ENCODE results near the gene TRIM44. TPM values are rescaled to one million over a fixed set of nuclear protein-coding genes. Genes with fewer than 3 reads are reported as not detected.
"Not testable (repeated sequence)": the region's sequence is repeated elsewhere in the genome, so short reads cannot be mapped to it uniquely, and the experiment has no call there.

TRIM44 gene
- total and polyA plus RNA-seq, 7 experiments from 2014 or later: 35.7 to 60.8 (median 58.6) TPM

GRCh38 chr11:35836205-35836604, 173.6 kb downstream of the TRIM44 start:
- Mint-ChIP-seq H3K36me3 (no peaks in the 10 kb centered on the region), H3K4me1 (no peaks in the 10 kb centered on the region), H3K4me3 (no peak overlapping the region), H3K27me3 (peaks cover 2 to 38% (median 21%) of the 10 kb centered on the region in 5 donors), H3K9me3 (peaks cover 0 to 14% (median 3%) of the 10 kb centered on the region in 11 donors), H3K27ac (no peak overlapping the region)
- CTCF ChIA-PET: no interaction called here
- intact Hi-C loops (cut with micrococcal nuclease): no loop called here
- H3K4me1 ChIP-seq (ENCODE audit: control insufficient read depth in 2 of 2, insufficient read depth in 2 of 2, low read length in 2 of 2): no peaks in the 10 kb centered on the region
- POLR2A ChIA-PET: no interaction called here
- H3K36me3 ChIP-seq (ENCODE audit: control insufficient read depth in 2 of 3, insufficient read depth in 3 of 3, low read length in 3 of 3): no peaks in the 10 kb centered on the region
- H3K27ac ChIP-seq (ENCODE audit: low read depth, low read length): no peak overlapping the region
- H3K27me3 ChIP-seq (ENCODE audit: control insufficient read depth in 2 of 2, insufficient read depth in 2 of 2, low read length in 2 of 2): peaks cover 0 to under 1% of the 10 kb centered on the region in 2 donors
- no peaks in the 10 kb centered on the region for H3K9me3 ChIP-seq (ENCODE audit: control insufficient read depth in 2 of 3, low read length in 3 of 3)
- DNase-seq (no peak), ATAC-seq (no peak)
- H3K4me3 ChIP-seq (ENCODE audit: low read length): no peak overlapping the region

- DNase-seq (no peak), ATAC-seq (no peak)
- H3K4me1 Mint-ChIP-seq: peaks cover 0 to 2% (median 0%) of the 10 kb centered on the region in 7 donors
- intact Hi-C loops (cut with micrococcal nuclease): no loop called here
- POLR2A ChIA-PET: no interaction called here
- H3K27me3 Mint-ChIP-seq: peaks cover 2 to 42% (median 29%) of the 10 kb centered on the region in 5 donors
- H3K36me3 Mint-ChIP-seq: no peaks in the 10 kb centered on the region
- no peak overlapping the region for H3K4me3 ChIP-seq (ENCODE audit: low read length)
- no peaks in the 10 kb centered on the region for H3K9me3 ChIP-seq (ENCODE audit: control insufficient read depth in 2 of 3, low read length in 3 of 3)
- H3K27ac ChIP-seq (ENCODE audit: low read depth, low read length): no peak overlapping the region
- no peak overlapping the region for H3K4me3 Mint-ChIP-seq
- peaks cover 0 to 12% (median 3%) of the 10 kb centered on the region in 11 donors for H3K9me3 Mint-ChIP-seq
- H3K4me1 ChIP-seq (ENCODE audit: control insufficient read depth in 2 of 2, insufficient read depth in 2 of 2, low read length in 2 of 2): no peaks in the 10 kb centered on the region
- peaks cover 0 to 3% of the 10 kb centered on the region in 2 donors for H3K27me3 ChIP-seq (ENCODE audit: control insufficient read depth in 2 of 2, insufficient read depth in 2 of 2, low read length in 2 of 2)
- H3K27ac Mint-ChIP-seq: no peak overlapping the region
- CTCF ChIA-PET: no interaction called here
- no peaks in the 10 kb centered on the region for H3K36me3 ChIP-seq (ENCODE audit: control insufficient read depth in 2 of 3, insufficient read depth in 3 of 3, low read length in 3 of 3)
Observed at GRCh38 chr11:35838071-35838470, 175.5 kb downstream of the TRIM44 start.

GRCh38 chr11:35838697-35839367, 176.3 kb downstream of the TRIM44 start:
- intact Hi-C loops (cut with micrococcal nuclease): not testable (repeated sequence)

GRCh38 chr11:35839368-35840161, 177.0 kb downstream of the TRIM44 start:
- Histone ChIP-seq H3K4me3 (ENCODE audit: low read length) (no peak overlapping the region), H3K27me3 (ENCODE audit: control insufficient read depth in 2 of 2, insufficient read depth in 2 of 2, low read length in 2 of 2) (peaks cover 0 to 3% of the 10 kb centered on the region in 2 donors), H3K4me1 (ENCODE audit: control insufficient read depth in 2 of 2, insufficient read depth in 2 of 2, low read length in 2 of 2) (no peaks in the 10 kb centered on the region), H3K27ac (ENCODE audit: low read depth, low read length) (no peak overlapping the region), H3K9me3 (ENCODE audit: control insufficient read depth in 2 of 3, low read length in 3 of 3) (no peaks in the 10 kb centered on the region), H3K36me3 (ENCODE audit: control insufficient read depth in 2 of 3, insufficient read depth in 3 of 3, low read length in 3 of 3) (no peaks in the 10 kb centered on the region)
- Mint-ChIP-seq H3K9me3 (peaks cover 0 to 9% (median 2%) of the 10 kb centered on the region in 11 donors), H3K4me1 (peaks cover 0 to 2% (median 0%) of the 10 kb centered on the region in 7 donors), H3K4me3 (no peak overlapping the region), H3K36me3 (no peaks in the 10 kb centered on the region), H3K27me3 (peaks cover 2 to 49% (median 34%) of the 10 kb centered on the region in 5 donors), H3K27ac (no peak overlapping the region)
- intact Hi-C loops (cut with micrococcal nuclease): no loop called here
- CTCF ChIA-PET: no interaction called here
- POLR2A ChIA-PET: no interaction called here
- ATAC-seq: no peak
- DNase-seq: no peak

More at GRCh38 chr11:35838697-35839367, 176.3 kb downstream of the TRIM44 start:
- H3K4me1 Mint-ChIP-seq; H3K4me1 ChIP-seq (ENCODE audit: control insufficient read depth in 2 of 2, insufficient read depth in 2 of 2, low read length in 2 of 2); H3K27ac ChIP-seq (ENCODE audit: low read depth, low read length); H3K9me3 ChIP-seq (ENCODE audit: control insufficient read depth in 2 of 3, low read length in 3 of 3); CTCF ChIA-PET; POLR2A ChIA-PET; H3K4me3 ChIP-seq (ENCODE audit: low read length); H3K36me3 ChIP-seq (ENCODE audit: control insufficient read depth in 2 of 3, insufficient read depth in 3 of 3, low read length in 3 of 3); DNase-seq; H3K4me3 Mint-ChIP-seq; H3K27me3 ChIP-seq (ENCODE audit: control insufficient read depth in 2 of 2, insufficient read depth in 2 of 2, low read length in 2 of 2); H3K9me3 Mint-ChIP-seq; ATAC-seq; H3K27ac Mint-ChIP-seq; H3K36me3 Mint-ChIP-seq: not testable (repeated sequence)
- peaks cover 2 to 49% (median 30%) of the 10 kb centered on the region in 5 donors for H3K27me3 Mint-ChIP-seq

- H3K9me3 Mint-ChIP-seq: peaks cover 0 to 9% (median 2%) of the 10 kb centered on the region in 11 donors
- H3K27ac Mint-ChIP-seq: no peak overlapping the region
- H3K27me3 ChIP-seq (ENCODE audit: control insufficient read depth in 2 of 2, insufficient read depth in 2 of 2, low read length in 2 of 2): peaks cover 0 to 3% of the 10 kb centered on the region in 2 donors
- H3K4me3 Mint-ChIP-seq: no peak overlapping the region
- CTCF ChIA-PET: interaction anchor here (1.0 kb wide), 1 partner anchor 20 kb away, joined by 3 read pairs; no protein-coding TSS in a partner anchor
- no peak for ATAC-seq
- peaks cover 2 to 52% (median 38%) of the 10 kb centered on the region in 5 donors for H3K27me3 Mint-ChIP-seq
- intact Hi-C loops (cut with micrococcal nuclease): no loop called here
- no peak overlapping the region for H3K27ac ChIP-seq (ENCODE audit: low read depth, low read length)
- no peaks in the 10 kb centered on the region for H3K36me3 Mint-ChIP-seq
- H3K4me3 ChIP-seq (ENCODE audit: low read length): no peak overlapping the region
- no peaks in the 10 kb centered on the region for H3K36me3 ChIP-seq (ENCODE audit: control insufficient read depth in 2 of 3, insufficient read depth in 3 of 3, low read length in 3 of 3)
- no peaks in the 10 kb centered on the region for H3K4me1 ChIP-seq (ENCODE audit: control insufficient read depth in 2 of 2, insufficient read depth in 2 of 2, low read length in 2 of 2)
- H3K4me1 Mint-ChIP-seq: peaks cover 0 to 2% (median 0%) of the 10 kb centered on the region in 7 donors
- no peaks in the 10 kb centered on the region for H3K9me3 ChIP-seq (ENCODE audit: control insufficient read depth in 2 of 3, low read length in 3 of 3)
- no peak for DNase-seq
- POLR2A ChIA-PET: no interaction called here
Observed at GRCh38 chr11:35841733-35842132, 179.2 kb downstream of the TRIM44 start.

GRCh38 chr11:35842958-35843357, 180.4 kb downstream of the TRIM44 start:
- H3K27ac Mint-ChIP-seq: no peak overlapping the region
- ChIA-PET CTCF (no interaction called here), POLR2A (no interaction called here)
- no peaks in the 10 kb centered on the region for H3K36me3 ChIP-seq (ENCODE audit: control insufficient read depth in 2 of 3, insufficient read depth in 3 of 3, low read length in 3 of 3)
- H3K4me3 Mint-ChIP-seq: no peak overlapping the region
- H3K4me3 ChIP-seq (ENCODE audit: low read length): no peak overlapping the region
- H3K4me1 ChIP-seq (ENCODE audit: control insufficient read depth in 2 of 2, insufficient read depth in 2 of 2, low read length in 2 of 2): no peaks in the 10 kb centered on the region
- H3K36me3 Mint-ChIP-seq: no peaks in the 10 kb centered on the region
- H3K27ac ChIP-seq (ENCODE audit: low read depth, low read length): no peak overlapping the region
- DNase-seq: no peak
- intact Hi-C loops (cut with micrococcal nuclease): no loop called here
- peaks cover 0 to 3% of the 10 kb centered on the region in 2 donors for H3K27me3 ChIP-seq (ENCODE audit: control insufficient read depth in 2 of 2, insufficient read depth in 2 of 2, low read length in 2 of 2)
- H3K9me3 Mint-ChIP-seq: peaks cover 0 to 9% (median 2%) of the 10 kb centered on the region in 11 donors
- no peaks in the 10 kb centered on the region for H3K9me3 ChIP-seq (ENCODE audit: control insufficient read depth in 2 of 3, low read length in 3 of 3)
- H3K27me3 Mint-ChIP-seq: peaks cover 2 to 46% (median 35%) of the 10 kb centered on the region in 5 donors
- no peak for ATAC-seq
- H3K4me1 Mint-ChIP-seq: peaks cover 0 to 2% (median 0%) of the 10 kb centered on the region in 7 donors
